ENCODE measurements around the gene USP35.

USP35 gene

DNA sequence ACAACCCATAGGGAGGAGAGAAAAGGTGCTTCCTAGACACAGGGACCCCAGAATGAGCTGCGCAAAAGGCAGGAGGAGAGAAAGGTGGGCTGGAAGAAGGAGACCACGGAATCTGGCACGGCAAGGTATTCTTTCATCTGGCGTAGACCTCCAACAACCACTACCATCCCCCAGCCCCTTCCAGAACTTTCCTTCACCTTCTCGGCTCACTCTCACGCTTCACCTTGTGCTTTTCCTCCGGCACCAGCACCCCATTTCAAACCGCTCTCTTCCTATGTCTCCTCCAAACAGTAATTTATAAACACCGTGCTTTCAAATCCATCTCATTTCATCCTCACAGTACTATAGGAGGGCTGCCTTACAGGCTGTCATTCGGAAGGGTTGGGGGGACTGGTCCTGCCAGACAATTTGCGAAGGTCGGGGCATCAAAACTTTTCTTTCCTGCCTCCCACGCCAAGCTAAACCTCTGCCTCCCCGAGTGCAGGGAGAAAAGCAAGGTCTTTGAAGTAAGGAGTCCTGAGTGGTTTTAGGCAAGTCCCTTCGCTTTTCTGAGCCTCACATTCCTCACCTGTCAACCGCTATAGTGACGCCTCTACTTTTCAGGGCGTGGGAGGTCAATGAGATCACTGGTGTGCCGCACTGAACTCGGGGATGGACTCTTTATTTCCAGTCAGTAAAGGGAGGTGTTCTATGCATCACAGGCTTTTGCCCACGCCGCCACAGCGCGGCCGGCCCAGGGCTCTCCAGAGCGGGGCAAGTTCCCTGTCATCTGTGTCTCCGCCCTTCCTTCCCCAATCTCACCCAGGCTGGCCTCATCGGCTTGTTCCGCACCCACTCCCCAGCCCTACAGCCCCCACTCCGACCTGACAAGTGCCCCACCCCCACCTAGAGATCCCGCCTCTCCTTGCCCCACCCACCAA, 1.1 kb upstream of the USP35 start:
- TF ChIP-seq, protein P1, sequence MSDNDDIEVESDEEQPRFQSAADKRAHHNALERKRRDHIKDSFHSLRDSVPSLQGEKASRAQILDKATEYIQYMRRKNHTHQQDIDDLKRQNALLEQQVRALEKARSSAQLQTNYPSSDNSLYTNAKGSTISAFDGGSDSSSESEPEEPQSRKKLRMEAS (IDR thresholded peaks at IDR 0.05) = peak; percentile 7; the same call in 1 of the 2 replicates
- TF ChIP-seq TAF1 (IDR thresholded peaks at IDR 0.05; ENCODE audit: low read depth) (no peak), EGR1 (IDR thresholded peaks at IDR 0.05) (no peak), NFIC (IDR thresholded peaks at IDR 0.05) (no peak), CREB1 (IDR thresholded peaks at IDR 0.05; ENCODE audit: low read depth) (no peak)

DNA sequence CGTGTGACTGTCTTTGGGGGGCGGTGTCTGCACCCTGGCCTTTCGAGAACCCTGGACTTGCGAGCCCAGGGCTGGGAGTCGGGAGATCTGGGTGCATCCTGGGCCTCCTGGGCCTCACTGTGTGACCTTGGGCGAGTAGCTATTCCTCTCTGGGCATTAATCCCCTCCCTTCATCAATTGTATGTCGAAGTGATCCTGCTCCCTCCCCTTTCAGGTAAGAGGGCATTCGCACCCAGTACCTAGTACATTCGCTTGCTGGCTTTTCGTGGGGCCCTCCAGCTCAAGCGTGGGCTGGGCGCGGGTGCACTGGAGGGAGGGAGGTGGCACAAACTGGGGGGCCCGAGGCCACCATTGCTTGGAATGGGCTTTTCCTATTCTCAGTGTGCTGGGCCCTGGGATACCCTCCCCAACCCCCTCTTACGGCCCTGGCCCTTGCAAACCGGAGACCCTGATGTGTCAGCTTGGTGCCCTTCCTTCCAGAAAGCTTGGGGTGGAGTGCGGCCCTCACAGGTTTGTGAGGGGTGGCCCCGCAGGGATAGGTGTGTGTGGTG, 530 bp downstream of the USP35 start:
- TF ChIP-seq FOXM1 (IDR thresholded peaks at IDR 0.05; ENCODE audit: borderline replicate concordance, low read depth) = no peak
- TF ChIP-seq, protein P2, sequence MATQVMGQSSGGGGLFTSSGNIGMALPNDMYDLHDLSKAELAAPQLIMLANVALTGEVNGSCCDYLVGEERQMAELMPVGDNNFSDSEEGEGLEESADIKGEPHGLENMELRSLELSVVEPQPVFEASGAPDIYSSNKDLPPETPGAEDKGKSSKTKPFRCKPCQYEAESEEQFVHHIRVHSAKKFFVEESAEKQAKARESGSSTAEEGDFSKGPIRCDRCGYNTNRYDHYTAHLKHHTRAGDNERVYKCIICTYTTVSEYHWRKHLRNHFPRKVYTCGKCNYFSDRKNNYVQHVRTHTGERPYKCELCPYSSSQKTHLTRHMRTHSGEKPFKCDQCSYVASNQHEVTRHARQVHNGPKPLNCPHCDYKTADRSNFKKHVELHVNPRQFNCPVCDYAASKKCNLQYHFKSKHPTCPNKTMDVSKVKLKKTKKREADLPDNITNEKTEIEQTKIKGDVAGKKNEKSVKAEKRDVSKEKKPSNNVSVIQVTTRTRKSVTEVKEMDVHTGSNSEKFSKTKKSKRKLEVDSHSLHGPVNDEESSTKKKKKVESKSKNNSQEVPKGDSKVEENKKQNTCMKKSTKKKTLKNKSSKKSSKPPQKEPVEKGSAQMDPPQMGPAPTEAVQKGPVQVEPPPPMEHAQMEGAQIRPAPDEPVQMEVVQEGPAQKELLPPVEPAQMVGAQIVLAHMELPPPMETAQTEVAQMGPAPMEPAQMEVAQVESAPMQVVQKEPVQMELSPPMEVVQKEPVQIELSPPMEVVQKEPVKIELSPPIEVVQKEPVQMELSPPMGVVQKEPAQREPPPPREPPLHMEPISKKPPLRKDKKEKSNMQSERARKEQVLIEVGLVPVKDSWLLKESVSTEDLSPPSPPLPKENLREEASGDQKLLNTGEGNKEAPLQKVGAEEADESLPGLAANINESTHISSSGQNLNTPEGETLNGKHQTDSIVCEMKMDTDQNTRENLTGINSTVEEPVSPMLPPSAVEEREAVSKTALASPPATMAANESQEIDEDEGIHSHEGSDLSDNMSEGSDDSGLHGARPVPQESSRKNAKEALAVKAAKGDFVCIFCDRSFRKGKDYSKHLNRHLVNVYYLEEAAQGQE (IDR thresholded peaks at IDR 0.05; ENCODE audit: low read depth) = no peak
- TF ChIP-seq, protein P3, sequence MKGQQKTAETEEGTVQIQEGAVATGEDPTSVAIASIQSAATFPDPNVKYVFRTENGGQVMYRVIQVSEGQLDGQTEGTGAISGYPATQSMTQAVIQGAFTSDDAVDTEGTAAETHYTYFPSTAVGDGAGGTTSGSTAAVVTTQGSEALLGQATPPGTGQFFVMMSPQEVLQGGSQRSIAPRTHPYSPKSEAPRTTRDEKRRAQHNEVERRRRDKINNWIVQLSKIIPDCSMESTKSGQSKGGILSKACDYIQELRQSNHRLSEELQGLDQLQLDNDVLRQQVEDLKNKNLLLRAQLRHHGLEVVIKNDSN (IDR thresholded peaks at IDR 0.05) = no peak
- TF ChIP-seq TAF1 (IDR thresholded peaks at IDR 0.05; ENCODE audit: low read depth) = no peak
- TF ChIP-seq TEAD4 (IDR thresholded peaks at IDR 0.05) = no peak
- no peak for TF ChIP-seq EP300 (IDR thresholded peaks at IDR 0.05; ENCODE audit: borderline replicate concordance)
- TF ChIP-seq CEBPB (IDR thresholded peaks at IDR 0.05) = no peak
- no peak for TF ChIP-seq EGR1 (IDR thresholded peaks at IDR 0.05)
- no peak for TF ChIP-seq NFIC (IDR thresholded peaks at IDR 0.05)
- TF ChIP-seq CREB1 (IDR thresholded peaks at IDR 0.05; ENCODE audit: low read depth) = no peak
- TF ChIP-seq RAD21 (IDR thresholded peaks at IDR 0.05; ENCODE audit: low read depth) = no peak
- TF ChIP-seq, protein P1 (IDR thresholded peaks at IDR 0.05) = no peak
- TF ChIP-seq YY1 (IDR thresholded peaks at IDR 0.05; ENCODE audit: low read depth) = no peak
- no peak for TF ChIP-seq TCF12 (IDR thresholded peaks at IDR 0.05; ENCODE audit: low read depth)
- TF ChIP-seq ZBTB7A (IDR thresholded peaks at IDR 0.05; ENCODE audit: low read depth) = no peak

DNA sequence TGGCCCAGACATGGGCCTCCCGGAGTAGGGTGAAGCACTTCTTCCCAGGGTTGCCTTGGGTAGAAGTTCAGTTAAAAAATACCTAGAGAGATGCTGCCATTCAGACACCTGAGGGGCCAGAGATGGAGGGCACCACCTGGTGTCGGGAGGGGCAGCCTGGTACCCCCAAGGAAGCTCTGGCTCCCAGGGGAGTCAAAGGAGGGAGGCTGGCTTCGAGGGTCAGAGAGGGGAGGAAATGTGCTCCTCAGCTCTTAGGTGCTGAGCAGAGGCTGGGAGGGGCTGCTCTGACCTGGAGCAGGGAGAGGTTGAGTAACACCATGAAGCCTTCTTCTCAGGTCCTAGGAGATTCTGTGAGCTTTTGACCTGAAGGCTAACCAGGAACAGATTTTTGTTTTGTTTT, 1.1 kb downstream of the USP35 start:
- TF ChIP-seq TAF1 (IDR thresholded peaks at IDR 0.05; ENCODE audit: low read depth) (no peak), NFIC (IDR thresholded peaks at IDR 0.05) (no peak), EP300 (IDR thresholded peaks at IDR 0.05; ENCODE audit: borderline replicate concordance) (no peak), ZBTB7A (IDR thresholded peaks at IDR 0.05; ENCODE audit: low read depth) (no peak), CREB1 (IDR thresholded peaks at IDR 0.05; ENCODE audit: low read depth) (no peak), TCF12 (IDR thresholded peaks at IDR 0.05; ENCODE audit: low read depth) (no peak), CEBPB (IDR thresholded peaks at IDR 0.05) (no peak), TEAD4 (IDR thresholded peaks at IDR 0.05) (no peak), FOXM1 (IDR thresholded peaks at IDR 0.05; ENCODE audit: borderline replicate concordance, low read depth) (no peak), YY1 (IDR thresholded peaks at IDR 0.05; ENCODE audit: low read depth) (no peak), RAD21 (IDR thresholded peaks at IDR 0.05; ENCODE audit: low read depth) (no peak), EGR1 (IDR thresholded peaks at IDR 0.05) (no peak)
- TF ChIP-seq, protein P1 (IDR thresholded peaks at IDR 0.05) = no peak
- TF ChIP-seq, protein P2 (IDR thresholded peaks at IDR 0.05; ENCODE audit: low read depth) = no peak
- TF ChIP-seq, protein P3 (IDR thresholded peaks at IDR 0.05) = no peak

DNA sequence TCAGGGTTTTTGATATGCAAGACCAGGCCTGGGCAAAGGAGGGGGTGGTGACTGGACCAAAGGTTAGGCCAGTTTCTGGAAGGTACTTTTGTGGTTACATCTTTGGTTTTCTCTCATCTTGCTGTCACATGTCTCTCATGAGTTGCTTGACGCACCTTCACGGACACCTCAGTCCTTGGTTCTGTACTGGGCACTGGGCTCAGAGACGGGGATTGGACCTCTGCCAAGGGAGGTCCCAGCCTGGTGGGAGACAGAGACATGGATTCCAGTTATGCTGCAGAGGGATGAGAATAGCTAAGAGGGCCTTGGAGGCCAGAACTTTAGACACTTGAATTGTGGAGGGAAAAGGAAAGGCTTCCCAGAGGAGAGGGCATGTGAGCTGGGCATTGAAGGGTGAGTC, 1.7 kb downstream of the USP35 start:
- no peak for TF ChIP-seq NFIC (IDR thresholded peaks at IDR 0.05)

DNA sequence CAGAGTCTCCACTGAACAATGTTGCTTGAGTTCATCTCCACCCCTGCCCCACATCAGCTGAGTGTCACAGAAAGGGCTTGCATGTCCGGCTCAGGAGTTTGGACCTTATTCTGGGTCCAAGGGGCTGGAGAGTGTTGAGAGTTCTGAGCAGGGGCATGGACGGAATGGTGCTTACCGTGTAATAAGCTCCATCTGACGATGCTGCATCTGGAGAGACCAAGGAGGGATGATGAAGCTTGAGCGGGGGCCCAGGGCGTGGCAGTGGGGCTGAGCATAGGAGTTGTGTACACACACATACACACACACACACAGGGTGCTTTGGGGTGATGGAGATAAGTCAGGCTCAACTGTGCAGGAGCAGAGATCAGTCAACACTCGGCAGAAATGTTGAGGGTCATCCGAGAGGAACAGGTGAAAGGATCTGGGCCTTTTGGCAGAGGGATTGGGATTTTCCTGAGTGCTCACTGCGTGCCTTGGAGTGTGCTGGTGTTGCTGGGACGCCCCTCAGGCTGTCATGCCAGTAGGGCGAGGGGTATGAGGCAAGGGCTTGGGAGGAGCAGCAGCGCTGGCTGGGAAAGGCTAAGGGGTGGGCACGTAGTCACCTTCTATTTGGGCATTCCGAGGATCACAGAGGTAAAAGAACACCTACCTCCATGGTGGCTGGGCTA, 2.3 kb downstream of the USP35 start:
- TF ChIP-seq, protein P2 (IDR thresholded peaks at IDR 0.05; ENCODE audit: low read depth) = no peak
- no peak for TF ChIP-seq EP300 (IDR thresholded peaks at IDR 0.05; ENCODE audit: borderline replicate concordance)
